AG20443 (cell line): Measurements from ENCODE around the gene SHB.

Experiments
- DNase-seq: peaks from one replicate; pipeline ENCODE4 v3.0.0; 2012; ENCODE audit warnings: low spot score, mixed read lengths

The SHB gene

DNA sequence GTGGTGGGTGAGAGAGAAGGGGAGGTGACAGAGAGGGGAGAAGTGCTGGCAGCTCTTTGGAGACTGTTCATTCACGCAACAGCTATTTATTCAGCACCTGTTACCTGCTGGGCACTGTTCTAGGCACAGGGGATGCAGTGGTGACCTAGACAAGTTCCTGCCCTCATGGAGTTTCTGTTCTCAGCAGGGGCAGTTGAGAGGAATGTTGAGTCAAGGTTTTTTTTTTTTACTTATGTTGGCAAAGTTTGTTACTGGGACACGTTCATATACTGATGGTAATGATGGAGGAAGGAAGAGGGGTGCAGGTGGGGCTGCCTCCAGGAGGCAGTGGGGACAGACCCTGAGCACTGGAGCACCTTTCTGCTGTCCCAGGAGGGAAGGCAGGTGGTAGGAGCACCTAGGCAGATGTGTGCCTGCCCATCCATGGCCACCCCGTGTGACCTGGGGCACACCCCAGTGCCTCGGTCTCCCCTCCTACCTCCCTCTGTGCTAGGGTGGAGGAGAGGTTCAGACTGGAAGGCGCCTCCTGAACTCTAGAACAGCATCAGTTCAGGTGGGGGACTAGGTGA lies 115.7 kb downstream of the SHB start:
- DNase-seq, result no peak

- peak; percentile 50 for DNase-seq
These were observed 116.3 kb downstream of the SHB start for GRCh38 chr9:37952731-37953130.

DNA sequence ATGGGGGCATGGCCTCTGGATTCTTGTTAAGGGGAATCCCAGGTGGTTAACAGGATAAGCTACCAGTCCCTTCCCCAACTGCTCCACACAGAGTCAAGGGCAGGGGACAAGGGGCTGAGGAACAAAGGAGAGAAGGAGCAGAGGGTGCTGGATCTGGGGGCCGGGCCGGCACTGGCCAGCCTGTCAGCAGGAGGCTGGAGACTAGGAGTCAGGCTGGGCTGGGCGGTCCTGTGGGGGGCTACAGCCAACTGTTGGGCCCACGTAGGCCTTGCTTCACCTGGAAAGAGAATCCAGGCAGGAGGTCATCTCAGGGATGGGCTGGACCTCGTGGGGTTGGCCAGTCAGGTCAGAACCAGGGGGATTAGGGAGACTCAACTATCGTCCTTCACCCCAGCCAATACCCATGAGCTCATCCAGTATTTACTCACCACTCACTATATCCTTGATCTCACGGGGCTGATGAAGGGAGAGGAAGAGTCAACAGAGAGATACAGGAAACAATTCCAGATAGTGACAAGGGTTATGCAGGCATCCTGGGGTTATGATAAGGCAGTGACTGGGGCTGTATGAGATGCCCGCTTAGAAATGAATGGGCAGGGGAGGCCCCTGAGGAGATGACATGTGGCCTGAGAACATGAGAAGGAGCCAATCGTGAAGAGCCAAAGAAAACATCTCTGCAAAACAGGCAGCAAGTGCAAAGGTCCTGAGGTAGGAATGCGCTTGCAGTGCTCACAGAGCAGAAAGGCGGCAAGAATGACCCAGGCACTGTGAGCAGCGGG lies 117.2 kb downstream of the SHB start:
- no peak for DNase-seq

DNA sequence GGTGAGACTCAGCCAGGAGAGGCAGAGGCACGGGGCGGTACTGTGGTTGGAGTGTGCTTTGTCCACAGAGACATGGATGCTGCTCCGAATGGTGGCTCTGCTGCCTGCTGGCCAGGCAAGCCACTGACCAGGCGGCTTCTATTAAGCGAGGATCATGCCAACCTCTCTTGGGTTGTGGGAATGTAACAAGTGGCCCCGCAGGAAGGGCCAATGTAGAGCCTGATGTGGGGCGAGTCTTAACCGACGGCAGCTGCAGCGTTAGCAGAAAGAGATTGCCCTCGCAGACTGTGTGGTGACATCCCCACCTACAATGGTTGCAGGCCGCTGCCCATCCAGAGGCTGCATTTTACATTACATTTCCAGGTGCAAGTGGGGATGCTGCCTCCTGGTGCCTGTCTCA lies 118.5 kb downstream of the SHB start:
- no peak for DNase-seq

DNA sequence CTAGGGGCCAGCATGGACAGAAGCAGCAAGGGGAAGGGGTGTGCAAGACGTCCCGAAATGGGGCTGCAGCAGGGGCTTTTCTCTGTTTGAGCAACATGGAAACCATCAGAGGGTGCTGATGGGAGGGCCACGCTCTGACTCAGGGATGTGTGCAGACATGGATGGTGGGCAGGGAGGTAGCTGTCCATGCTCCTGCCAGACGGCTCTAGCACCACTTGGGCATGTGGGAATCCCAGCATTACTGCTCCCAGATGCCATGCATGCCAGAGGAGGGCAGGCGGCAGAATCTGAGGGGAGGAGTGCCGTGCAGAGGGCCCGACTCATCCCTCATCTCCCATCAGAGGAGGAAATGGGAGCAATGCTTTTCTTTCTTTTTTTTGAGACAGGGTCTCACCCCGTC lies 119.5 kb downstream of the SHB start:
- DNase-seq, result no peak

- DNase-seq, result no peak
These were observed 120.5 kb downstream of the SHB start for GRCh38 chr9:37948417-37948980.

DNA sequence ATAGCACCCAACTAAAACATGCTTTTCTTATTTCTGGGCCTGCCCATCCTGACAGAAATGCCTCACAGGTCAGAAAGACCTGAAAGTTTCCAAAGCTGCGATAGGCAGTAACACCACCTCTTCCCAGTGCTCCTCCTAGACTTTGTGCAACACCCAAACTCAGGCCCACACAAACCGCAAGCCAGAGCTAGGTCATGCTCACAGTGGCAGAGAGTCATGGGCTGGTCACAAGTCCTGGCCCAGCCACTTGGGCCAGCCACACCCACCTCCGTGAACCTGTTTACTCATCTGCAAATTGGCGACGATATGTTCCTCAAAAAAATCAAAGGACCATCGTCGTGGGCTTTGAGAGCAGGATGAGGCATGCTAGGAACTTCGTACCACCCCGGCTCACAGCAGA lies 121.0 kb downstream of the SHB start:
- DNase-seq, result no peak

DNA sequence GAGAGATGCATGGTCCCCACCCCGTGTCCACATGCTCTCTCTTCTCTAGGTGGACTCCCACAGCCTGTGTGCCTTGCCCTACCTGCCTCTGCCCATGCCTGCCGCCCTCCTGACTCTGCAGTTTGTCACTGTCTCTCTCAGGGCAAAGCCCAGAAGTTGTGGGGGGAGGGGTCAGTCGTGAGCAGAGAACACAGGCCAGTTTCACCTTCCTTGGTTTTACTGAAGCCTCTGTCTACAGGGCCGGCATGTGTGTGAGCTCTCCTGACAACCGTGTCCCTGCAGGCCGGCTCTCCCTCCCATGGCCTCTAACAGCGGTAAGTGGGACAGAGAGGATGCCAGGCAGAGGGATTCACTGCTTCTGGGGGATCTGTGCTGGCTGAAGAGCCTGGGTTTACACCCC lies 121.6 kb downstream of the SHB start:
- DNase-seq, result no peak

GRCh38 chr9:37946971-37947370 lies 122.1 kb downstream of the SHB start:
- no peak for DNase-seq

- no peak for DNase-seq
These were observed 123.0 kb downstream of the SHB start for GRCh38 chr9:37946041-37946440.

GRCh38 chr9:37944671-37945481 lies 124.2 kb downstream of the SHB start:
- DNase-seq, result no peak

- DNase-seq, result no peak
These were observed 124.8 kb downstream of the SHB start for GRCh38 chr9:37944266-37944650.

DNA sequence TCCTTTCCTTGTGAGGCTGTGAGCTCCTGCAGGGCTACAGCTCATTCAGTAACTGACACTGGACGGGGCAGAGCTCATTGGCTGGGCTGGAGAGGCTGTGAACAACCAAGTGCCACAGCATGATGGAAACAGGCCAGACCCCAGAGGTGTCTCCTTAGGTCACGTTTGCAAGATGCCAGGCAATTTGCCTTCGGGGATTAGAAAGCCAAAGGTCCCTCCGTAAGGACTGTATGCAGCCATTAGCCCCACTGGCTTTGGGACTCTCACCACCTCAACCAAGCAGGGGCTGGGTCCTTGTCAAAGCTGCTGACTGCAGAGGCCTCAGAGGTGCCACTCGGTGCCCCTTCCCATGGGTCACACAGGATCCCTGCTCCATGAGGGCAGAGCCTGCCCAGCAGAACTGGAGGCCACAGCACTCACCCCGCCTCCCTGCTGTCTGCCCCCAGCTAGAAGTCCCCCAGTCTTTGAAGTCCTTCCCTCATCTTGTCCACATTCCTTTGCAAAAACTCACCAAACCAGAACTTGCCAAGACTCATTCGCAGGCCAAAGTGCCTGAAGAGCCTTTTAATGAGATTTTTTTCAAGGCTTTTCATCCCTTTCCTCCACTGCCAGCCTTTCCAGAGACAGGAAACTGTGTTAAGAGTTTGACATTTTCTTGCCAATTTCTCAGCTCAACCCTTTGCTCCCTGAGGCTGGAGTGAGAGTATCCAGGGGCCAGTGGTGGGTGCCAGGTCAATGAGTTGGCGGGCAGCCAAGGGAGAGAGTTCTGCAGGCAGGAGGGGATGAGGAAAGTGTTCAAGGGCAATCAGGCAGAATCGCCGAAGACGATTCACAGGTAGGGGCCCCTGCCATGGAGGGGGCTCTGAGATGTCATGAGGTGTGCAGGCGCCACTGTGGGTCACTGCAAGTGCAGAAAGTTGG lies 125.4 kb downstream of the SHB start:
- peak; percentile 86 for DNase-seq

DNA sequence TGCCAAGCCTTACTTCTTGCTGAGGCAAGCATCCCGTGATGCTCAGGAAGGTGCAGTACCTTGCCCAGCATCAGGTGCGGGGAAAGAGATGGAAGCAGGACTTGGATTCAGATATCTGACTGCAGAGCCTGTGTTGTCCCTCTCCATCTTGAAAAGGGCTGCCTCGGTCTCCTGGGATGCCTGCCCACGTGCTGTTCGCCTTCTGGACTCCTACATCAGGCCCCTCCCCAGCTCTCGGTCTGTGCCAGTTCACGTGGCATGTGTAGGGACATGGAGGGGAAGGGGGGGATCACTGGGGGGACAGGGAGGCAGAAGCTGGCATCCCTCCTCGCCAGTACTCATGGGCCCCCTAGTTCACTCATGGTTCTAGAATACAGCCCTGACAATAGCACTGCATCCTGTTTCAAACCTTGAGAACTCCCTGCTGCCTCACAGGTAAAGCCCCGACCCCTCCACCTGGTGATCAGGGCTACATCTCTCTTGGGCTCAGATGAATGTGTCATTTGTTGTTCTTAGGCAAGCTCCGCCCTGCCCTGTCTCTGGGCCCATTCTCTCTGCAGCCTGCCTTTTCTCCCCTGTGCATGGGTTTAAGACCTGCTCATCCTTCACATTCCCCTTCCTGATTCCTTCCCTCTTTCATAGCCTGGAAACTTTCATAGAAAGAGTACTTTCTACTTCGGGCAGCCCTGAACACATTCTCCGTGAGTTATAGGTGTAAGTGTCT lies 126.2 kb downstream of the SHB start:
- no peak for DNase-seq

- no peak for DNase-seq
These were observed 127.8 kb downstream of the SHB start for GRCh38 chr9:37941253-37941652.

DNA sequence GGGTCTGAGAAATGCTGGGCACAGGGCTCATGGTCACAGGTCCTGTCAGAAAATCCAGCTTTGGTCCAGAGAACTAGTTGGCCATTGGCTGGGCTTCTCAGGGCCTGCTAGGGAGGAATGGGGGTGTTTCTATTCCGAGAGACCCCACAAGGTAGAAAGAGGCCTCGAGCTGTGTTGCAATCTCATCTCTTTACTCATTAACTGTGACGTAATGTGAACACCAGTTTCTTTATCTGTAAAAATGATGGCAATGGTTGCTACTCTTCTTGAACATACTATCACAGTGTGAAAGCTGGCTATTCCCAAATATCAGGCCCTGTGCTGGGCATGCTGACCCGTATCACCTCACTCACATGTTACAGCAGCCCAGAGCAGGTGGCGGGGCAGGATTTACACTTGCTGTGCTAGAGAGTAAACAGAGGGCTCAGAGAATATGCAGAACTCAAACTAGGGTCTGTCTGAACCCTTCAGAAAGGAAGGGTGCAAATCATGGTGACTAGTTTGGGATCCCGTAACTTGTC lies 129.4 kb downstream of the SHB start:
- no peak for DNase-seq

DNA sequence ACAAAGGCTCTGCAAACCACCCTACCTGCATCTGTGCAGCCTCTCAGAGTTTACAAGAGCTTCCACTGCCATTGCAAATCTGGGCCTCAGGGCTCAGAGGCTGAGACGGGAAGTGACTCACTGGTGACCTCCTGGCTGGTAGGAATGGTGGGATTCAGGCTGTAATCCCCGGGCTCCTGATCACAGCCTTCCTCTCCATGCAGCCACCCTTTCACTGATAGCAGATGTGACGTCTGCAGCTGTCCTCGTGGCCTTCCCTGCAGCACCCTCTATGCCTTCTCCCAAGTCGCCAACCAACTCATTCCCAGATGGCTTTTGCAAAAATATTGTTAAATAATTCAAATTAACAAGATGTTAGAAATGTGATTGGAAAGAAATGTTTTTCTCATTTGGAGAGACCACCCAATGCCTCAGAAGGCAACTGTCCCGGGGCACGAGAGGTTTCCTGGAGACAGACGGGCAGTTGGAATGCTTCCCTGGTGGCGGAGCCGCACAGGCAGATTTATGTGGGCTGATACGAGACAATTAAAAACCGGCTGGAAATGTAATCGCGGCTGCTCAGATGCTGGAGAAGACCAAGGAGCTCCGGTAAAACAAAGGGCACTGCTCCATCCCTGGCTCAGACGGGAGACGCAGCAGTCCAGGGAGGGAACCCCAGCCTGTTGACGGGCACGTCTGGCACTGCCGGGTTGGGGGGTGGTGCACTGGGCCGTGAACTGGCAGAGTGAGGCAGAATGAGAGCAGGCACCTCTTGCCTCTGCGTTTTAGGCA lies 130.7 kb downstream of the SHB start:
- DNase-seq, result peak; percentile 75

DNA sequence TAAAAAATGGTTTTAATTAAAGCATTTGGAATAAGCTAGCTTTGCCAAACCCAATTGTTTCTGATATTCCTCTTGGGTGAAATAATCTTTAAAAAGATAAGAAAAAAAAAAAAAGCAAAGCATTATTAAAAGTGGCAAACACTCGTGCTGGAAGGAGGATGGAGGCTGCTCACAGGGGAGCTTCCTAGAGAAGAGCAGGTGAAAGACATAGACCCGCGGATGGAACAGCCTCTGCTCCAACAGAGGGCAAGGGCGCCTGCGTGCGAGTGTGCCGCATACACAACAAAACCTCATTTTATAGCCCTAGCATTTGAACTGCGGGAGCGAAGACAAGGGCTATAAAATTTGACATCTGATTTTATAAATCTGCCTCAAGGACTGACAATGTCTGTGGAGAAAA lies 131.7 kb downstream of the SHB start:
- DNase-seq, result no peak

DNA sequence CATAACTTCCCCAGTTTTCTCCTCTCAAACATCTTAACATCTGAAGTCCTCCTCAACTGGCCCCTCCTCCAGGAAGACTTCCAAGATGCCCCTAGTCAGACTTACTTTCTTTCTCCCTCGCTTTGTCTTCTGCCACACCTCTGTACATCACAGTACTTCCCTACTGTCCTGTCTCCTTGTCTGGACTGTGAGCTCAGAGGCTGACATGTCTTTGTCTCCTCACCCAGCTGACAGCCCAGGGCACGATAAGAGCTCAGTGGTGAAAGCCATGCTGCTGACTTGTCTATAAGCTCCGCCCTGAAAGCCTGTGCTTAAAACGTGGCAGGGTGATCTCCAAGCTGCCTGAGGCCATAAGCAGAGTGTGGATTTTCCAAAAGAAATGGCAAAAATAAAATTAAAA lies 132.1 kb downstream of the SHB start:
- DNase-seq, result peak; percentile 85

DNA sequence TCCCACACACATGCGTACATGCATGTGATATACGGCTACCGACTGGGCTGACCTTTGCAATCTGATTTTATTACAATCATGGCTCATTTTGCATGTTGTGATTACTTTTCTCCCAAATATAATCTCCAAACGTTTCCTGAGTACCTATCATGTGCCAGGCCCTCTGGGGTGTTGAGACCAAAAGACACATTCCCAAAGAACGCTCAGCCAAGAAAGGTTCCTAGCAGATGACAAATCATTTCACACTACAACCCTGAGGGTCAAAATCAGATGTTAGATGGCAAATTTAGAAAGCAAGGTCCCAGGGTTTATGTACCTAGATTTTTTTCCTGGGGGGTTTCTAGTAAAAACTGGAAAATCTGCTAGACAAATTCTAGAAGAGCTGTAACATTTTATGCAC lies 132.7 kb downstream of the SHB start:
- DNase-seq, result no peak
